ENCODE measurements around the gene SYNJ2. TPM values are rescaled to one million over a fixed set of nuclear protein-coding genes. Genes with fewer than 3 reads are reported as not detected.

The SYNJ2 gene
- total RNA-seq, 2 experiments from 2014 or later: 34.6 to 38.0 TPM

GRCh38 chr6:158064725-158065251, 83.1 kb downstream of the SYNJ2 start:
- peaks cover 24% of the 10 kb centered on the region for H3K4me1 ChIP-seq (ENCODE audit: insufficient read depth, low read length)
- no peak overlapping the region for H3K27ac Mint-ChIP-seq
- no peak overlapping the region for H3K4me3 ChIP-seq (ENCODE audit: low read length)
- intact Hi-C loops (cut with DNase I, micrococcal nuclease): no loop called here
- ChIA-PET POLR2A (no interaction called here), CTCF (no interaction called here)
- no peak for DNase-seq
- H3K27ac ChIP-seq (ENCODE audit: low read depth in 1 of 2, low read length in 2 of 2): no peak overlapping the region
- H3K27me3 ChIP-seq (ENCODE audit: control insufficient read depth in 1 of 2, insufficient read depth in 2 of 2, low read length in 2 of 2): no peaks in the 10 kb centered on the region
- no peak overlapping the region for H3K4me3 Mint-ChIP-seq
- ATAC-seq (ENCODE audit: poor library complexity): no peak
- H3K9me3 ChIP-seq (ENCODE audit: control insufficient read depth in 1 of 2, insufficient read depth in 1 of 2, low read length in 2 of 2): no peaks in the 10 kb centered on the region
- H3K9me3 Mint-ChIP-seq: no peaks in the 10 kb centered on the region
- peaks cover 69% of the 10 kb centered on the region for H3K36me3 Mint-ChIP-seq (ENCODE audit: low read depth)
- no peaks in the 10 kb centered on the region for H3K27me3 Mint-ChIP-seq
- H3K36me3 ChIP-seq (ENCODE audit: insufficient read depth, low read length): peaks cover 44% of the 10 kb centered on the region
- TF ChIP-seq, protein P1, sequence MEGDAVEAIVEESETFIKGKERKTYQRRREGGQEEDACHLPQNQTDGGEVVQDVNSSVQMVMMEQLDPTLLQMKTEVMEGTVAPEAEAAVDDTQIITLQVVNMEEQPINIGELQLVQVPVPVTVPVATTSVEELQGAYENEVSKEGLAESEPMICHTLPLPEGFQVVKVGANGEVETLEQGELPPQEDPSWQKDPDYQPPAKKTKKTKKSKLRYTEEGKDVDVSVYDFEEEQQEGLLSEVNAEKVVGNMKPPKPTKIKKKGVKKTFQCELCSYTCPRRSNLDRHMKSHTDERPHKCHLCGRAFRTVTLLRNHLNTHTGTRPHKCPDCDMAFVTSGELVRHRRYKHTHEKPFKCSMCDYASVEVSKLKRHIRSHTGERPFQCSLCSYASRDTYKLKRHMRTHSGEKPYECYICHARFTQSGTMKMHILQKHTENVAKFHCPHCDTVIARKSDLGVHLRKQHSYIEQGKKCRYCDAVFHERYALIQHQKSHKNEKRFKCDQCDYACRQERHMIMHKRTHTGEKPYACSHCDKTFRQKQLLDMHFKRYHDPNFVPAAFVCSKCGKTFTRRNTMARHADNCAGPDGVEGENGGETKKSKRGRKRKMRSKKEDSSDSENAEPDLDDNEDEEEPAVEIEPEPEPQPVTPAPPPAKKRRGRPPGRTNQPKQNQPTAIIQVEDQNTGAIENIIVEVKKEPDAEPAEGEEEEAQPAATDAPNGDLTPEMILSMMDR (IDR thresholded peaks at IDR 0.05): no peak
- H3K4me1 Mint-ChIP-seq (ENCODE audit: low read depth): peaks cover 7% of the 10 kb centered on the region

DNA sequence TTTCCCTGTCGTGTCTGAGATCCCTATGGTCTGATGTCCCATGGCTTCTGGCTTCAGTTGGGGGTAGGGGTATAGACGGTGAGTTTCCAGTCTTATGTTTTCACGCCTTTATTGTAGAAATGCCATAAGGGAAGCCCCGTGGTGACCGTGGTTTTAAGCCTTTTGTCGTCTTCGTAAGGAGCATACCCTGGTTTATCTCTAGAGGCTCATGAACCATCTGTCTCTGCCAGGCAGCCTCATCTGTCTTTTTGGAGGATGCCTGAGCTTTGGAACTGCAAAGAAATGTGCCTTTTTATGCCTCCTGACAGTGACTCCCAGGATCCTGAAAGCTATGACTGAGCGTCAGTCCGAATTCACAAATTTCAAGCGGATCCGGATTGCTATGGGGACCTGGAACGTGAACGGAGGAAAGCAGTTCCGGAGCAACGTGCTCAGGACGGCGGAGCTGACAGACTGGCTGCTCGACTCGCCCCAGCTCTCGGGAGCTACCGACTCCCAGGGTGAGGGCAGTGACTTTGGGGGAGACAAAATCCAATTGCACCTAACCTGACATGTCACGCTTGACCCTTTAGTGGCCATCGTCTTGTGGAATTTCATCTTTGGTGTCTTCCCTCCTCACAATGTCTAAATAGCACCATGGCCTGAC, 84.6 kb downstream of the SYNJ2 start:
- POLR2A ChIA-PET: no interaction called here
- H3K4me3 ChIP-seq (ENCODE audit: low read length): no peak overlapping the region

DNA sequence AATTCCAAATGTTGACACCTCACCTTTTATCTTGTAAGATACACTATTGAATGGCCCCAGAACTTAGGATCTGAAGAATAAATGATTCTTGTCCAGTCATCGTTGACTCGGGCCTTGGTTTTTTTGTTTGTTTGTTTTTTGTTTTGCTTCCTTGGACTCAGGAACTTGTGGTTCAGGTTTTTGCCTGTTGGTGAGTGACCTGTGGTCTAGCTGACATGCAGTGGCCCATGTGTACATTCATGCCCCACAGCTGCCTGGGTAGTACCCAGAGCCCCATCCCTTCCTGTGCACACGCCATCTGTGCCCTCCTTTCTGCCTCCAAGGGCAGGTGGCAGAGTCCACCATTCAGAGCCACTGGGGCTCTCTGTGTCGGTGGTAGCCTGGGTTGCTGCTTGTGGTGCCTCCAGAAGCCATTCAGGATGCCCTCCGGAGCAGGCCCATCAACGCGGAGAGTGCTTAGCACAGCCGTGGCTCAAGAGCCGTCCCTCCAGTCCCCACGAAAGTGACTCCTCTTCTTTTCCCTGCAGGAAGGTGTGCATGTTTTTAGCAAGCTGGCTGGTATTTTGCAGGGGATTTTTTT, 85.9 kb downstream of the SYNJ2 start:
- CTCF ChIA-PET: no interaction called here
- ATAC-seq (ENCODE audit: poor library complexity) (no peak), DNase-seq (no peak)
- Histone ChIP-seq H3K36me3 (ENCODE audit: insufficient read depth, low read length) (peaks cover 56% of the 10 kb centered on the region), H3K27me3 (ENCODE audit: control insufficient read depth in 1 of 2, insufficient read depth in 2 of 2, low read length in 2 of 2) (no peaks in the 10 kb centered on the region), H3K9me3 (ENCODE audit: control insufficient read depth in 1 of 2, insufficient read depth in 1 of 2, low read length in 2 of 2) (no peaks in the 10 kb centered on the region), H3K27ac (ENCODE audit: low read depth in 1 of 2, low read length in 2 of 2) (no peak overlapping the region), H3K4me3 (ENCODE audit: low read length) (no peak overlapping the region), H3K4me1 (ENCODE audit: insufficient read depth, low read length) (peaks cover 17% of the 10 kb centered on the region)
- POLR2A ChIA-PET: interaction anchor here (0.5 kb wide), 1 partner anchor 164 kb away, joined by 3 read pairs; no protein-coding TSS in a partner anchor
- intact Hi-C loops (cut with DNase I, micrococcal nuclease): no loop called here
- peaks cover 6% of the 10 kb centered on the region for H3K4me1 Mint-ChIP-seq (ENCODE audit: low read depth)
- H3K9me3 Mint-ChIP-seq: no peaks in the 10 kb centered on the region
- no peaks in the 10 kb centered on the region for H3K27me3 Mint-ChIP-seq
- H3K27ac Mint-ChIP-seq: no peak overlapping the region
- TF ChIP-seq, protein P1 (IDR thresholded peaks at IDR 0.05): no peak
- peaks cover 82% of the 10 kb centered on the region for H3K36me3 Mint-ChIP-seq (ENCODE audit: low read depth)
- H3K4me3 Mint-ChIP-seq: no peak overlapping the region

More for the DNA sequence above, 84.6 kb downstream of the SYNJ2 start:
- no peaks in the 10 kb centered on the region for H3K9me3 Mint-ChIP-seq
- intact Hi-C loops (cut with DNase I, micrococcal nuclease): no loop called here
- Histone ChIP-seq H3K36me3 (ENCODE audit: insufficient read depth, low read length) (peaks cover 50% of the 10 kb centered on the region), H3K4me1 (ENCODE audit: insufficient read depth, low read length) (peaks cover 9% of the 10 kb centered on the region), H3K9me3 (ENCODE audit: control insufficient read depth in 1 of 2, insufficient read depth in 1 of 2, low read length in 2 of 2) (no peaks in the 10 kb centered on the region), H3K27me3 (ENCODE audit: control insufficient read depth in 1 of 2, insufficient read depth in 2 of 2, low read length in 2 of 2) (no peaks in the 10 kb centered on the region), H3K27ac (ENCODE audit: low read depth in 1 of 2, low read length in 2 of 2) (no peak overlapping the region)
- H3K27ac Mint-ChIP-seq: peak overlapping the region; percentile 36
- ATAC-seq (ENCODE audit: poor library complexity) (no peak), DNase-seq (no peak)
- no peaks in the 10 kb centered on the region for H3K27me3 Mint-ChIP-seq
- H3K4me1 Mint-ChIP-seq (ENCODE audit: low read depth): no peaks in the 10 kb centered on the region
- CTCF ChIA-PET: interaction anchor here (0.7 kb wide), 1 partner anchor 84 kb away, joined by 3 read pairs; the partner anchor contains the start of gene SYNJ2
- H3K4me3 Mint-ChIP-seq: no peak overlapping the region
- TF ChIP-seq, protein P1 (IDR thresholded peaks at IDR 0.05): no peak
- H3K36me3 Mint-ChIP-seq (ENCODE audit: low read depth): peaks cover 79% of the 10 kb centered on the region

Measured in CD4-positive, alpha-beta T cell (primary cell).